ENCODE measurements around the gene DCDC2C.

The DCDC2C gene

GRCh38 chr2:3674066-3674845 lies 29.1 kb upstream of the DCDC2C start:
- no peak for DNase-seq

GRCh38 chr2:3675687-3676086 lies 27.7 kb upstream of the DCDC2C start:
- DNase-seq = no peak

GRCh38 chr2:3677436-3677835 lies 25.9 kb upstream of the DCDC2C start:
- DNase-seq = no peak

GRCh38 chr2:3678212-3678611 lies 25.2 kb upstream of the DCDC2C start:
- no peak for DNase-seq

GRCh38 chr2:3679180-3679579 lies 24.2 kb upstream of the DCDC2C start:
- no peak for DNase-seq

- no peak for DNase-seq
Measured at GRCh38 chr2:3679616-3680393, 23.6 kb upstream of the DCDC2C start.

- no peak for DNase-seq
Measured at GRCh38 chr2:3680548-3681345, 22.6 kb upstream of the DCDC2C start.

GRCh38 chr2:3681625-3682024 lies 21.8 kb upstream of the DCDC2C start:
- no peak for DNase-seq

GRCh38 chr2:3682811-3683210 lies 20.6 kb upstream of the DCDC2C start:
- no peak for DNase-seq

GRCh38 chr2:3683748-3684454 lies 19.5 kb upstream of the DCDC2C start:
- DNase-seq = no peak

GRCh38 chr2:3689998-3690748 lies 13.2 kb upstream of the DCDC2C start:
- no peak for DNase-seq

GRCh38 chr2:3692375-3692774 lies 11.0 kb upstream of the DCDC2C start:
- no peak for DNase-seq

- no peak for DNase-seq
Measured at GRCh38 chr2:3696545-3696944, 6.8 kb upstream of the DCDC2C start.

- DNase-seq = no peak
Measured at GRCh38 chr2:3701071-3701470, 2.3 kb upstream of the DCDC2C start.

- no peak for DNase-seq
Measured at GRCh38 chr2:3703757-3704355, 481 bp downstream of the DCDC2C start.

GRCh38 chr2:3704692-3705091 lies 1.3 kb downstream of the DCDC2C start:
- DNase-seq = no peak

GRCh38 chr2:3705782-3706181 lies 2.4 kb downstream of the DCDC2C start:
- no peak for DNase-seq

- no peak for DNase-seq
Measured at GRCh38 chr2:3706892-3707291, 3.5 kb downstream of the DCDC2C start.

- no peak for DNase-seq
Measured at GRCh38 chr2:3708576-3708975, 5.2 kb downstream of the DCDC2C start.

GRCh38 chr2:3709225-3709624 lies 5.8 kb downstream of the DCDC2C start:
- no peak for DNase-seq

- DNase-seq = no peak
Measured at GRCh38 chr2:3712424-3712823, 9.0 kb downstream of the DCDC2C start.

Data from hippocampal formation (tissue), 2 donors.